GM10248 (cell line): ENCODE results near the gene SERPINC1.
"Not testable (repeated sequence)": the region's sequence is repeated elsewhere in the genome, so short reads cannot be mapped to it uniquely, and the experiment has no call there.

Experiments used
- CTCF ChIA-PET: fragments of 300-600 bp; sonication (Branson Sonifier 250); formaldehyde crosslinking; extraction: SDS; loops from one replicate; lab custom pipeline; 2021; ENCODE audit warnings: antibody characterized with exemption; lab: Yijun Ruan, JAX
- POLR2A ChIA-PET: fragments of 350-650 bp; sonication (Branson Sonifier 250); formaldehyde crosslinking; extraction: SDS; loops from one replicate; lab custom pipeline; 2020; ENCODE audit warnings: antibody characterized with exemption; lab: Yijun Ruan, JAX
- DNase-seq: peaks from one replicate; pipeline ENCODE4 v3.0.0; 2012; ENCODE audit errors: extremely low spot score
- CTCF ChIP-seq: IDR thresholded peaks from 2 replicates; pipeline ENCODE4 v1.5.1; 2012; ENCODE audit warnings: mild to moderate bottlenecking, low read depth; ENCODE audit errors: extremely low read depth, missing control alignments, control extremely low read depth

SERPINC1 gene

DNA sequence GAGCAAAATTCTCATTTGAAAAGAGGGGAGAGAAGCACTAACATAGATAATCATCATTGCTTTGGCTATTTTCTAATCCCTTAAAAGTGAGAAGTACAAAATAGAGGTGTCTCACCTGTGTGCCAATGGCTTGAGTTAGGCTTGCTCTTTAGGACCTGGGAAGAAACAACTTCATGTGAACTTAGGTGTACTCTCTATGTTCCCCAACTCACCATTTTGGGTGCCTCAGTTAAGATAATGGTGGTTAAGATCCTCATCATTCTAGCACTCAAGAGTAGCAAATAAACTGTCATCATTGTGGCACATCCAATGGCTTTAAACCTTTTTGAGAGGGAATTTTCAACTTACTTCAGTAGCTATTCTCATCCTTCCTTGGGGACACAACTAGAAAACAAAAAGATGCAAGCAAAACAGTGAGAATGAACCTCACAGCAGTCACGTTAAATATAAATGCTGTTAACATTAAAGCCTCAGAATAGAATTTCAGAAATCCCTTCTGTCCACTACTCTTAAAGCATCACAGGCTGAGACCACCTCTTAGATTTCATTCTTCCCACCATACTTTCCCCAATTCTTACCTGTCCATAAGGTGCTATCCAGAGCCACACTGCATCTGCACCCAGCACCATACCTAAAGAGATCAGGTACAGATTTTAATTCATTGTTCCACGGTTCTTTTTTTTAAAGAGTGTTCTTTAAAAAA lies 50.6 kb downstream of the SERPINC1 start:
- ChIA-PET CTCF (no interaction called here), POLR2A (interaction anchor here (1.1 to 1.2 kb wide), 2 partner anchors 10 to 156 kb away, joined by 3 read pairs; partner anchors contain the start of gene RC3H1)
- DNase-seq = no peak
- no peak for TF ChIP-seq CTCF

- DNase-seq = no peak
- POLR2A ChIA-PET = interaction anchor here (0.5 to 1.5 kb wide), 6 partner anchors 9 to 416 kb away, joined by 3 to 9 read pairs (median 4); partner anchors contain the start of gene RC3H1
- CTCF ChIA-PET = interaction anchor here (1.4 to 3.3 kb wide), 3 partner anchors 11 to 1121 kb away, joined by 3 to 13 read pairs (median 5); no protein-coding TSS in a partner anchor
- no peak for TF ChIP-seq CTCF
Observed at GRCh38 chr1:173865468-173866164, 51.5 kb downstream of the SERPINC1 start.

DNA sequence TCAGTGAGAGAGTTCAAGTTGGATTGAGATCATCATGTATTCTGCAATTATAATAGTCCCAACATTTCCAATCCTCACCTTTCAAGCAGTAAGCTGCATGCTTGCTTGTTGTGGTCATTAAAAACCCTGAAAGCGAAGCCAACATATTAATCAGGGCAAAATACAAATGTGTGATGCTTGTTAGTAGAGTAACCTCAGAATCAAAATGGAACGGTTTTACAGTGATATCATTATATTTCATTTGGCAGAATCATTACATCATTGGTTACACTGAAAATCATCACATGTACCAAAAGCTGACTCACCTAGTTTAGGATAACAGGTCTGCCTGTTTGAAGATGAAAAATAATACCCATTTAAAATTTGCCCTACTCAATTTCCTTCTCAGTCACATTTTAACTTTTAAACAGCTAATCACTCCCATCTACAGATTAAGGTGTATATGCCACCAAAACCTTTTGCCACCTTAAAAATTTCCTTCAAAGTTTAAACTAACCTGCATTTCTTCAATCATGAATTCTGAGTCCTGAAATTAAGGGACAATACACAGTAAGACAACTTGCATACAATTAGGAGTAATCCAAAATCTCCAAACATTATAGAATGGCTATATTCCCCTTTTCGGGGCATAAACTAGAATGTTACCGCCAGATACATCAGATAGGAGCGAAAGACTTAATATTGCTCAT lies 52.8 kb downstream of the SERPINC1 start:
- POLR2A ChIA-PET = interaction anchor here (0.6 to 2.0 kb wide), 6 partner anchors 13 to 886 kb away, joined by 3 to 9 read pairs (median 4); partner anchors contain the start of genes CENPL and DARS2
- TF ChIP-seq CTCF = no peak
- CTCF ChIA-PET = interaction anchor here (1.0 to 3.3 kb wide), 5 partner anchors 10 to 1119 kb away, joined by 3 to 13 read pairs (median 4); no protein-coding TSS in a partner anchor

GRCh38 chr1:173863224-173864161 lies 53.6 kb downstream of the SERPINC1 start:
- no peak for DNase-seq
- ChIA-PET POLR2A (interaction anchor here (1.0 to 2.0 kb wide), 3 partner anchors 9 to 39 kb away, joined by 3 to 4 read pairs (median 3); partner anchors contain the start of genes CENPL and DARS2), CTCF (interaction anchor here (1.0 to 3.3 kb wide), 4 partner anchors 9 to 1118 kb away, joined by 3 to 13 read pairs (median 4); no protein-coding TSS in a partner anchor)
- TF ChIP-seq CTCF = no peak

More for the DNA sequence above, 52.8 kb downstream of the SERPINC1 start:
- no peak for DNase-seq

DNA sequence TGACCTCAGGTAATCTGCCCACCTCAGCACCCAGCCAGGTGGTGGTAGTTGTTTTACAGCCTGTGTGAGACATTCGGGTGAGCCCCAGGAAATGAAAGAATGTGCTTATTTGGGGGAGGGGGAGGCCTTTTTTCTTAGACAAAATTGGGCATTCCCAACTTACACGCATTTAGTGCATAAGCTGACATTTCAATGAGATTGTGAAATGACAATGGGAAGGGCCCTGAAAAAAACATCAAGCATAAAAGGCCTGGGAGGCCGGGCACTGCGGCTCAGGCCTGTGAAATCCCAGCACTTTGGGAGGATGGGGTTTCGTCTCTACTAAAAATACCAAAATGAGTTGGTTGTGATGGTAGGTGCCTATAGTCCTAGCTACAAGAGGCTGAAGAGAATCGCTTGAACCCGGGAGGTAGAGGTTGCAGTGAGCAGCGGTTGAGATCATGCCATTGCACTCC lies 54.3 kb downstream of the SERPINC1 start:
- ChIA-PET POLR2A (interaction anchor here (0.5 to 2.0 kb wide), 4 partner anchors 9 to 38 kb away, joined by 3 to 4 read pairs (median 4); partner anchors contain the start of genes CENPL and DARS2), CTCF (interaction anchor here (3.3 kb wide), 1 partner anchor 11 kb away, joined by 13 read pairs; no protein-coding TSS in a partner anchor)
- no peak for TF ChIP-seq CTCF
- no peak for DNase-seq

DNA sequence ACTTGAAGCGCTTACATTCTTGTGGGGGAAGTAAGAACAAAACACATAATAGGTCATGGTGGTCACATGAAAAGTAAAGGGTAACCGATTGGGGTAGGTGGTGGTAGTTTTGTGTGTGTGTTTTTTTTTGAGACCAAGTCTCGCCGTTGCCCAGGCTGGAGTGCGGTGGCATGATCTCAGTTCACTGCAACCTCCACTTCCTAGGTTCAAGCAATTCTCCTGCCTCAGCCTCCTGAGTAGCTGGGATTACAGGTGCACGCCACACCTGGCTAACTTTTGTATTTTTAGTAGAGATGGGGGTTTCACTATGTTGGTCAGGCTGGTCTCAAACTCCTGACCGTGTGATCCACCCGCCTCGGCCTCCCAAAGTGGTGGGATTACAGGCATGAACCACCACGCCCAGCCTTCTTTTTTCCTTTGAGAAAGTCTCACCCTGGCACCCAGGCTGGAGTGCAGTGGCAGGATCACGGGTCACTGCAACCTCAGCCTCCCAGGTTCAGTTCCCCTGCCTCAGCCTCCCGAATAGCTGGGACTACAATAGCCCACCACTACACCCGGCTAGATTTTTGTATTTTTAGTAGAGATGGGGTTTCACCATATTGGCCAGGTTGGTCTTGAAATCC lies 54.9 kb downstream of the SERPINC1 start:
- CTCF ChIA-PET, DNase-seq: not testable (repeated sequence)
- POLR2A ChIA-PET = interaction anchor here (0.5 to 2.5 kb wide), 3 partner anchors 8 to 36 kb away, joined by 3 to 7 read pairs (median 4); no protein-coding TSS in a partner anchor
